Measurements from ENCODE around the gene MEGF10. TPM values are rescaled to one million over a fixed set of nuclear protein-coding genes. Genes with fewer than 3 reads are reported as not detected.

Gene MEGF10
- total and polyA plus RNA-seq, 5 experiments from 2014 or later, result 0.22 TPM; not detected in 4

DNA sequence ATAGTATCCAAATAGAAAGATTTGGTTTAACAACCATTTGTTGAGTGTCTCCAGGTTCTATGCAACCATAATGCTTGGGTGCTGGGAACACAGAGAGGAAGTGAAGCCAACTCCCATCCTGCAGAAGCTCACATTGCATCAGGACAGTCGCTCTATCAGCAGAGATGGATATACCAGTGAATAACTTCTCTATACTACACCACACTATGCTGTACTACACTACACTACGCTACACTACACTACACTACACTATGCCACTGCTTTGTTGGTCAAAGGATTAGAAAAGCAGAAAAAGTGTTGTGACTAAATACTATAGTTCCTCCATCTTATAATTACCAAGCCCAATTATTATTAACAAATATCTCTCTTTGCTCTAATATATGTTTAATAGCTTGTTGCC, 137.7 kb downstream of the MEGF10 start:
- H3K27me3 Mint-ChIP-seq, result peaks cover 0 to 4% (median 0%) of the 10 kb centered on the region in 5 donors
- DNase-seq, result no peak
- no peaks in the 10 kb centered on the region for H3K36me3 Mint-ChIP-seq
- H3K27ac Mint-ChIP-seq, result no peak overlapping the region
- ATAC-seq, result no peak
- H3K4me1 Mint-ChIP-seq, result peaks cover 0 to 2% (median 0%) of the 10 kb centered on the region in 4 donors
- no peaks in the 10 kb centered on the region for H3K9me3 Mint-ChIP-seq
- POLR2A ChIA-PET, result no interaction called here
- no peak overlapping the region for H3K4me3 Mint-ChIP-seq

DNA sequence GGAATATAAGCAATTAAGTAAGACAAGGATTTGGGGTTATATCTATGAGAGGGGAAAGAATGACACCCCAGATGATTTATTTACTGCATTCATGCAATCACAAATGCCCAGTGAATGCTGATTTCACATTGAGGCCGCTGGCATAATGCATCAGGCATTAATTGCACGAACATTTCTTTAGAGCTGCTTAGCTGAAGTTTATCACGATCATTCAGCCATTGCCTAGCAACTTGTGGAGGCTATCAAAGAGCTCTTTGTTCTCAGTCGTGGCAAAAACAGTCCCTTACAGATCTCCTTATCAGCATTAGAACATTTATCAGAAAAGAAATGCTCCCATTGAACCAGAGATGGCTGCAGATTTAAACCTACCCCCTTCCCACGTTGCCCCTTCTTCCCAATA, 138.2 kb downstream of the MEGF10 start:
- H3K27me3 Mint-ChIP-seq, result peaks cover 0 to 4% (median 0%) of the 10 kb centered on the region in 5 donors
- POLR2A ChIA-PET, result no interaction called here
- DNase-seq, result no peak
- no peaks in the 10 kb centered on the region for H3K9me3 Mint-ChIP-seq
- ATAC-seq, result no peak
- no peak overlapping the region for H3K4me3 Mint-ChIP-seq
- H3K36me3 Mint-ChIP-seq, result no peaks in the 10 kb centered on the region
- no peaks in the 10 kb centered on the region for H3K4me1 Mint-ChIP-seq
- H3K27ac Mint-ChIP-seq, result no peak overlapping the region

DNA sequence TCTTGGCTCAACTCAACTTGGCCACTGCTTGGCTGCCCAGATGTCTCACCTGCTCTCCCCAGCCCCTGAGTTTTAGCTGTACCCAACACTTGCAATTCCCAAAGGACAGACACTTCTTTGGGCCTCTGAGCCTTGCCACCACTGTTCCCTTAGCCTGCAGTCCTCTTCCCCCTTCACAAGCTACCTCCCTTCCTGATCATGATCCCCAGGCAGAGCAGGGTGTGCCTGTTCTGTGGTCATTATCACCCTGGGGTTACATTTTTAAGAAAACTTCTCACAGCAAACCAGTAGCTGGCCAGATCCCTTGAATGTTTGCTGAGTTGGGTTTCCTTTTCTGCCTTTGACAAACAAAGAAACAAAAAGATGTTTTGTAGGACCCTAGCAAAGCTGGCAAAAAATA, 139.3 kb downstream of the MEGF10 start:
- Mint-ChIP-seq H3K9me3 (no peaks in the 10 kb centered on the region), H3K4me3 (no peak overlapping the region), H3K4me1 (no peaks in the 10 kb centered on the region), H3K27ac (no peak overlapping the region), H3K27me3 (no peaks in the 10 kb centered on the region), H3K36me3 (no peaks in the 10 kb centered on the region)
- DNase-seq (no peak), ATAC-seq (no peak)
- POLR2A ChIA-PET, result no interaction called here

DNA sequence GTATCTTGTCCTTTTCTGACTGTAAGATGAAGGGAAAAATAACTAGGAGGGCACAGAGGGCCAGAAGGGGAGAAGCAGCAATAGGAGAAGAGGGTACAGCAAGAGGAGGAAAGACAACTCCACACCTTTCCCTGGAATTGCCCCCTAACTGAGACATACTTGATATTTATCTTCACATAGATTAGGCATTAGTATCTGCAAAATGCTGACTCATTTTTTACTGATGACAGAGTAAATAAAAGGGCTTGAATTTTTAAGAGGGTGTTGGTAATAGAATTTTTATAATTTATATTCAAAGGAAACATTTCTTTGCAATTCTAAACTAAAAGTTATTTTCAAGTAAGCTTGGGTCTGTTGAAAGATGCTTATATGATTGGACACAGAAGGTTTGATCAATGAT, 140.0 kb downstream of the MEGF10 start:
- H3K4me3 Mint-ChIP-seq, result no peak overlapping the region
- no peaks in the 10 kb centered on the region for H3K36me3 Mint-ChIP-seq
- no peaks in the 10 kb centered on the region for H3K4me1 Mint-ChIP-seq
- DNase-seq (no peak), ATAC-seq (no peak)
- POLR2A ChIA-PET, result no interaction called here
- H3K27me3 Mint-ChIP-seq, result no peaks in the 10 kb centered on the region
- H3K9me3 Mint-ChIP-seq, result no peaks in the 10 kb centered on the region
- no peak overlapping the region for H3K27ac Mint-ChIP-seq

DNA sequence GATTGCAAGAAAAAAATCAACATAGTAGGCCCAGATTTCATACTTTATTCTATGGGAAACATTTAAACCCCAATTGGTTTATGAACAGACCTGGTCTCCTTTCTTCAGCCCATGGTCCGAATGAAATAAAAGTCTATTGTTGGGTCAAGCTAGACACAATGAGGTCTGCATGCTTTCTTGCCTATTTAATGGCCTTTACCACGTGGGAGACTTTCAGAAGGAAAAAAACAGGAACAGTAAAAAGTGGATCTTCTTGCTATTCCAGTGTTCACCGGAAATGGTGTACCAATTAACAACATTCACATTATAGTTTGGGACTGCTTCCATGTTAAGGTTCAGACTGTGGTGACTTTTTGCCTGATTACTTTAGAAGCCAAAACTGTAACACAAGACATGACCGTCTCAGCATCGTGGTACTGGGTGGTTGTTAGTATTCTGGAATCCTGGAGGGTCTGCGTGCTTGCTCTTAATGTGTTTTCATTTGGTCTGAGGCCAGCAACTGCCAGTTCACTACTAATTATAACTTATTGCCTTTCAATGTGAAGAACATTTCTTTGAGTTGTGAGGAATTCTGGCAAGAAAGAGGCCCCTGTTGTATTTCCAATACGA, 141.5 kb downstream of the MEGF10 start:
- H3K27me3 Mint-ChIP-seq, result no peaks in the 10 kb centered on the region
- H3K27ac Mint-ChIP-seq, result no peak overlapping the region
- ATAC-seq (no peak), DNase-seq (no peak)
- H3K36me3 Mint-ChIP-seq, result no peaks in the 10 kb centered on the region
- H3K9me3 Mint-ChIP-seq, result no peaks in the 10 kb centered on the region
- H3K4me1 Mint-ChIP-seq, result no peaks in the 10 kb centered on the region
- H3K4me3 Mint-ChIP-seq, result no peak overlapping the region
- POLR2A ChIA-PET, result no interaction called here

DNA sequence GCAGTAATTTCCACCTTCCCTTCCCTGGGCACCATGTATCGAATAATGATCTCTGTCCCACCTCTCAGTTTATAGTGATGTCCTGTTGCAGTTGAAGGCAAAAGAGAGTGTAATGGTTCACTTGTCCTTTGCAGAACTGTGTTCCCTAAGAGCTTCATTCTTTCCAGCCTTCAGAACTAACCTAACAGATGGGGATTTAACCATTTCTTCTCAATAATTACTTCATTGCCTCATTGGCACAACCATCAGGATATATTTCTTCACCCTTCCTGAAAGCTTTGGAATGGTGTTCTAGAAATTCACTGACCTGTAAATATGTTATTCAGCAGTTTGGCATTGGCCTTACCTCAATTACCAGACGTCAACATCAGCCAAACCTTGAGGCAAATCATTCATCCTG, 142.9 kb downstream of the MEGF10 start:
- H3K27me3 Mint-ChIP-seq, result peaks cover 0 to 2% (median 0%) of the 10 kb centered on the region in 5 donors
- no peak overlapping the region for H3K4me3 Mint-ChIP-seq
- POLR2A ChIA-PET, result no interaction called here
- H3K4me1 Mint-ChIP-seq, result no peaks in the 10 kb centered on the region
- H3K27ac Mint-ChIP-seq, result no peak overlapping the region
- DNase-seq (no peak), ATAC-seq (no peak)
- H3K9me3 Mint-ChIP-seq, result no peaks in the 10 kb centered on the region
- H3K36me3 Mint-ChIP-seq, result no peaks in the 10 kb centered on the region

DNA sequence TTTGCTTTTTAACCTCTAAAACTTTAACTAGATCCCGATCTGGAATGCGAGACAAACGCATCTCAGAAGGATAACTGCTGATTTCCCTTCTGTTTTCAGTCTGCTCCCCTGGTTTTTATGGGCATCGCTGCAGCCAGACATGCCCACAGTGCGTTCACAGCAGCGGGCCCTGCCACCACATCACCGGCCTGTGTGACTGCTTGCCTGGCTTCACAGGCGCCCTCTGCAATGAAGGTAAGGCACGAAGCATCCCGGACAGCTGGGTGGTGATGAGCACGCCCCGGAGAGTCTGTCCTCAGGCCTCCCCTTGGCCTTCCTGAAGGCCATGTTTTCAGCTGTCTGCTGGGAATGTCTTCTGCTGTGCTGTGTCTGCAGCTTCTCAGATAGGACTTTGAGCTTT, 144.0 kb downstream of the MEGF10 start:
- Mint-ChIP-seq H3K36me3 (no peaks in the 10 kb centered on the region), H3K4me1 (no peaks in the 10 kb centered on the region), H3K27me3 (peaks cover 0 to 5% (median 0%) of the 10 kb centered on the region in 5 donors), H3K9me3 (no peaks in the 10 kb centered on the region), H3K4me3 (no peak overlapping the region), H3K27ac (no peak overlapping the region)
- POLR2A ChIA-PET, result no interaction called here
- DNase-seq, result no peak
- ATAC-seq, result no peak

DNA sequence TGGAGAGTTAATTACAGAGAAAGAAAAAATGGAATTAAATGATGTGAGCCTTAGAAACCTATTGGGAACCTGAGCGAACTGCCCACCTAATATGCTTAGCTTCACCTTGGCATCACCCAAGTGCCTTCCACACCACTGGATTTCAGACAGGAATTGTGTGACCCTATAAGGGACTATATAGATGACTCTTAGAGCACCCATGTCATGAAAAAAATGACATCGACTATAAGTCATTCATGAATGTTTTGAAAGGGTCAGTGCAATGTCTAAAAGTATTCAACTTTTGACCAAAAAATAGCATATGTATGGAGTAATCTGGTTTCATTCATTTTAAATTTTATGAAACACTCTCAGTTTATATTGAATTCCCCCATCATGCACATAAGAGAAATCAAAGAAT, 145.2 kb downstream of the MEGF10 start:
- POLR2A ChIA-PET, result no interaction called here
- Mint-ChIP-seq H3K9me3 (no peaks in the 10 kb centered on the region), H3K36me3 (no peaks in the 10 kb centered on the region), H3K4me1 (no peaks in the 10 kb centered on the region), H3K27ac (no peak overlapping the region), H3K27me3 (peaks cover 0 to 8% (median 2%) of the 10 kb centered on the region in 5 donors), H3K4me3 (no peak overlapping the region)
- ATAC-seq, result no peak
- no peak for DNase-seq

DNA sequence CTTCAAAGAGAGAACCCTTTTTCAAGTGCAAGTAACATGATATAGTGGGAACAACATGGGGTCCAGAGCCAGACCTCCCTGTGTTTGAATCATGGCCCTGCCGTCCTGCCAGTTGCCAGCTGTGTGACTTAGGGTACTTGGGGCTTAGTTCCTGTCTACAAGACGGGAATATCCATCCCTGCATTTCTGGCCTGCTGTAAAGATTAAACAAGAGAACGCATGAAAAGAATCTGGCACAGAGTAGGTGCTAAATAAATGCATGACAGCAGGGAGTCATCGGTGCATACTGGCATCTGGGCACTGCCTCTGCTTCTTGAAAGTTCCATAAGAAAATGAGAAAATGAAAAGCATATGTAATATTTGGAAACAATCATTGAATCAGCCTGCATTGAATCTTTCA, 149.0 kb downstream of the MEGF10 start:
- H3K4me3 Mint-ChIP-seq, result no peak overlapping the region

DNA sequence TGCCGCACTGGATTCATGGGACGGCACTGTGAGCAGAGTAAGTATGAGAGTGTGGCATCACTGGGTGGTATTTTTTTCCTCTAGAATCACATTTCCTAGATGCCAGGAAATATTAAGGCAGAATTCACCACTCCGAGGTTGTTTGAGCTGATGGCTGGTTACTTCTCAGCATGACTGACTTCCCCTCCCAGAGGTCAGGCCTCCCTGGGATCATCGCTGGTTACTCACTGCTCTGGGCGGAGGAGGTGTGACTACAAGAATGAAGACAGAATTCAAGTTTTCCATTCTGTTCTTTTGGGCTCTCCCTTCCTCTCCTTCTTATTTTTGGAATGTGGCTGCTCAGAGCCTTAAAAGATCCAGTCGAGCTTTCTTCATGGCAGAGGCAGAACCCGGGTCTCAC, 150.2 kb downstream of the MEGF10 start:
- H3K4me1 Mint-ChIP-seq, result no peaks in the 10 kb centered on the region
- no peaks in the 10 kb centered on the region for H3K9me3 Mint-ChIP-seq
- POLR2A ChIA-PET, result no interaction called here
- no peaks in the 10 kb centered on the region for H3K36me3 Mint-ChIP-seq
- peaks cover 2 to 13% (median 8%) of the 10 kb centered on the region in 5 donors for H3K27me3 Mint-ChIP-seq
- ATAC-seq (no peak), DNase-seq (no peak)
- no peak overlapping the region for H3K4me3 Mint-ChIP-seq
- no peak overlapping the region for H3K27ac Mint-ChIP-seq

More for the DNA sequence above, 149.0 kb downstream of the MEGF10 start:
- Mint-ChIP-seq H3K36me3 (no peaks in the 10 kb centered on the region), H3K4me1 (no peaks in the 10 kb centered on the region), H3K27me3 (peaks cover 0 to 13% (median 8%) of the 10 kb centered on the region in 5 donors), H3K27ac (no peak overlapping the region), H3K9me3 (no peaks in the 10 kb centered on the region)
- POLR2A ChIA-PET, result no interaction called here
- ATAC-seq (no peak), DNase-seq (no peak)

DNA sequence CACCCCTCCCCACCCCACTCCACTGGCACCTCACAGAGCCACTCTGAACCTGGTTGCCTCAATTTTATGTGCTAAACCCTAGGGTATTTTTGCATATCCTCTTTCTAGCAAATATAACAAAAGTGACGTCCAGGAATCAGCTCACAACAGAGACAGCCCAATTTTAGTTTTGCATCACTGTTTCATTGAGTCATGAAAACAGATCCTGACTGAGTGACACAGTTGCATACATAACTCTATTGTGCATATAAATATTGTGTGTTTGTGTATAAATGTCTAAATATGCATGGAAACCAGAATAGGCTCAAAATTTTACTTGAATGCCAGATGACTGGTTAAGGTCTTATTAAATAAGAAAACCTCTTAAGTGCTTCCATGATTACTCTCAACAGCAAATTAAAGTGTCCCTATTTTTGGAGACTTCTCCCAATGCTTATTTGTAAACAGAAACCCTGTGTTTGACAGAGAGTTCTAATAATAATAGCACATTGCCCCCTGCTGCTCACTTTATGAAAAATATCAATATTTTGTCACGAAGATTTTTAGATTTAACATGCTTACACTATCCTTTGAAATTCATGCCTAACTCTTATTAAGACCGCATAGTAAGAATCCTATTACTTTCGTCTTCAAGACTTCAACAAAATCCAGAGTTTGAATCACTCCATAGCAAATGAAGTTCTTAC, 151.3 kb downstream of the MEGF10 start:
- Mint-ChIP-seq H3K9me3 (no peaks in the 10 kb centered on the region), H3K27me3 (peaks cover 2 to 13% (median 8%) of the 10 kb centered on the region in 5 donors), H3K4me3 (no peak overlapping the region), H3K36me3 (no peaks in the 10 kb centered on the region), H3K27ac (no peak overlapping the region), H3K4me1 (no peaks in the 10 kb centered on the region)
- POLR2A ChIA-PET, result no interaction called here
- no peak for ATAC-seq
- no peak for DNase-seq

DNA sequence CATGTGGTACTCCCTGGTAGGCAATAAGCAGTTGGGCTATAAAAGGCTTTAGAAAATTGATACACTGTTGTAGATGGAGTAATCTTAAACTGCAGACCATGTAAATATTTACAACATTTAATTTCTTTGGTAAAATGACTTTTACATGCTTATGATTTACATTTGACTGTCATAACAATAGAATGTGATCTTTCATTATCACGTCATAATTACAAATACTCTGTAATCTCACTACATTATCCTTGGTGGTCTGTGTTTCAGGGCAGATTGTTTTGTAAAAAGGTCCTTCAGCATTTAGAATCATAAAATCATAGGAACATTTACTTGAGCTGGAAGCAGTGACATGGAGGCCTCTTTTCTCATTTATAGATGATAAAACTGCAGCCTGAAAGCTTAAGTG, 153.6 kb downstream of the MEGF10 start:
- peaks cover 2 to 10% (median 7%) of the 10 kb centered on the region in 5 donors for H3K27me3 Mint-ChIP-seq
- H3K36me3 Mint-ChIP-seq, result no peaks in the 10 kb centered on the region
- no peak overlapping the region for H3K4me3 Mint-ChIP-seq
- DNase-seq (no peak), ATAC-seq (no peak)
- H3K9me3 Mint-ChIP-seq, result no peaks in the 10 kb centered on the region
- POLR2A ChIA-PET, result no interaction called here
- H3K27ac Mint-ChIP-seq, result no peak overlapping the region
- no peaks in the 10 kb centered on the region for H3K4me1 Mint-ChIP-seq

DNA sequence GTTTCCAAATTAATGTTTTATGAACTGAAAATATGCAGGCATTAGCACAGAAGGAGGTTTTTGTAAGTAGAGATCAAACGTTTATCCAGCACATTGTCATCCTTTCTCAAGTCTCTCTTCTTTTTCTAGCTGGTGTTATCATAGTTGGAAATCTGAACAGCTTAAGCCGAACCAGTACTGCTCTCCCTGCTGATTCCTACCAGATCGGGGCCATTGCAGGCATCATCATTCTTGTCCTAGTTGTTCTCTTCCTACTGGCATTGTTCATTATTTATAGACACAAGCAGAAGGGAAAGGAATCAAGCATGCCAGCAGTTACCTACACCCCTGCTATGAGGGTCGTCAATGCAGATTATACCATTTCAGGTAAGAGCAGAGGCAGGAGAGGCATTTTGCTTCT, 154.7 kb downstream of the MEGF10 start:
- Mint-ChIP-seq H3K27me3 (peaks cover 2 to 10% (median 7%) of the 10 kb centered on the region in 5 donors), H3K9me3 (no peaks in the 10 kb centered on the region), H3K36me3 (no peaks in the 10 kb centered on the region), H3K4me3 (no peak overlapping the region), H3K27ac (no peak overlapping the region), H3K4me1 (no peaks in the 10 kb centered on the region)
- ATAC-seq, result no peak
- POLR2A ChIA-PET, result no interaction called here
- no peak for DNase-seq

DNA sequence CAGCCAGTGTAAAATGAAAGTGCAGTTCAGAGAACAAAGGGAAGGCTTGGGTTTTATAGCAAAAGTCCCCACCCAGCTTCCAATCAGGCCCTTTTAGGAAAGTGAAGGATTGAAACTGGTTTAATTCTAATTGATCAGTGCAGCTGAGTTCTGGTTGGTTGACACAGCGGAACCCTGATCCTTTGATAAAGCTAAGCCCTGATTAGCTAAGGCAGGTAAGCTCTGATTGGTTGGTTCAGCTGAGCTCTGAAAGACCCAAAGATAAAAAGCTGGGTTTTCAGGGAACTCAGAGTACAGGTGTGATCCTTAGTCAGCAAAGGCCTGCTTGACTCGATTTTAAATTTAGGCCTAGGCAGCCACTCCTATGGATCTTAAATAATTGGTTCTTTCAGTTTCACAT, 156.0 kb downstream of the MEGF10 start:
- no peak overlapping the region for H3K4me3 Mint-ChIP-seq
- ATAC-seq (no peak), DNase-seq (no peak)
- H3K27me3 Mint-ChIP-seq, result peaks cover 2 to 10% (median 4%) of the 10 kb centered on the region in 5 donors
- H3K27ac Mint-ChIP-seq, result no peak overlapping the region
- no peaks in the 10 kb centered on the region for H3K9me3 Mint-ChIP-seq
- H3K4me1 Mint-ChIP-seq, result no peaks in the 10 kb centered on the region
- H3K36me3 Mint-ChIP-seq, result no peaks in the 10 kb centered on the region
- POLR2A ChIA-PET, result no interaction called here
